Keratinocyte (primary cell): ENCODE data around the gene HCRTR2. TPM values are rescaled to one million over a fixed set of nuclear protein-coding genes. Genes with fewer than 3 reads are reported as not detected.

ENCODE experiments used
- DNase-seq: peaks from one replicate; pipeline ENCODE4 v3.0.0-alpha.2; 2011; ENCODE audit warnings: low read depth, missing footprints, low spot score
- FAIRE-seq: peaks from 2 replicates; lab custom pipeline; 2011; peaks lifted over from hg19 to GRCh38; lab: Jason Lieb, UNC
- H2AFZ ChIP-seq: 2 replicates; pipeline ENCODE4 v1.6.0; 2012; ENCODE audit warnings: low read length, control low read depth, inconsistent platforms; ENCODE audit not compliant: control insufficient read depth
- H3K27ac ChIP-seq: 2 replicates; pipeline ENCODE4 v1.5.1; 2011; ENCODE audit warnings: low read length; ENCODE audit not compliant: control insufficient read depth, insufficient read depth
- H3K27me3 ChIP-seq: 3 replicates; pipeline ENCODE4 v1.6.0; 2011; ENCODE audit warnings: low read length; ENCODE audit not compliant: control insufficient read depth, insufficient read depth; ENCODE audit errors: extremely low read depth
- H3K36me3 ChIP-seq, 2 experiments: 2 replicates in 1 of 2; 3 replicates in 1 of 2; pipeline ENCODE4 v1.5.1; 2011; ENCODE audit warnings: low read length in 2 of 2, mild to moderate bottlenecking in 1 of 2; ENCODE audit not compliant: control insufficient read depth in 2 of 2, insufficient read depth in 2 of 2; ENCODE audit errors: extremely low read depth in 1 of 2
- H3K4me1 ChIP-seq: 3 replicates; pipeline ENCODE4 v1.5.1; 2011; ENCODE audit warnings: low read length; ENCODE audit not compliant: control insufficient read depth, insufficient read depth; ENCODE audit errors: extremely low read depth
- H3K4me2 ChIP-seq: 3 replicates; pipeline ENCODE4 v1.6.0; 2011; ENCODE audit warnings: low read depth, low read length; ENCODE audit not compliant: control insufficient read depth, insufficient read depth; ENCODE audit errors: extremely low read depth
- H3K4me3 ChIP-seq, 3 experiments: fragments of 200-600 bp in 1 of 3; sonication (generic) in 1 of 3; 2 replicates in 2 of 3; 3 replicates in 1 of 3; pipeline ENCODE4 v1.5.1; 2011 to 2016; ENCODE audit warnings: low read length in 3 of 3, mild to moderate bottlenecking in 3 of 3, control low read depth in 2 of 3, inconsistent platforms in 1 of 3, low read depth in 1 of 3, mixed read lengths in 1 of 3, mixed run types in 1 of 3, moderate library complexity in 1 of 3; ENCODE audit not compliant: control insufficient read depth in 2 of 3, insufficient read depth in 2 of 3; ENCODE audit errors: extremely low read depth in 1 of 3
- H3K79me2 ChIP-seq: 2 replicates; pipeline ENCODE4 v1.6.0; 2012; ENCODE audit warnings: low read length; ENCODE audit not compliant: control insufficient read depth, insufficient read depth
- H3K9ac ChIP-seq: 3 replicates; pipeline ENCODE4 v1.6.0; 2011; ENCODE audit warnings: low read length; ENCODE audit not compliant: control insufficient read depth, insufficient read depth; ENCODE audit errors: extremely low read depth
- H3K9me1 ChIP-seq: 3 replicates; pipeline ENCODE4 v1.6.0; 2011; ENCODE audit warnings: low read length; ENCODE audit not compliant: control insufficient read depth, insufficient read depth; ENCODE audit errors: extremely low read depth
- H3K9me3 ChIP-seq: 2 replicates; pipeline ENCODE4 v1.5.1; 2012; ENCODE audit warnings: low read depth, low read length; ENCODE audit not compliant: control insufficient read depth
- H4K20me1 ChIP-seq: 3 replicates; pipeline ENCODE4 v1.6.0; 2011; ENCODE audit warnings: low read length; ENCODE audit not compliant: control insufficient read depth, insufficient read depth; ENCODE audit errors: extremely low read depth
- EZH2 ChIP-seq: IDR thresholded peaks from one replicate; pipeline ENCODE4 v1.6.1; 2012; ENCODE audit warnings: inconsistent platforms, mild to moderate bottlenecking, low read length, moderate library complexity
- dilution Hi-C: fragments of 300-500 bp; cut with MboI; formaldehyde crosslinking; loops from one replicate; pipeline ENCODE4 v1.7.0; 2020; ENCODE audit warnings: low sequenced_read_pairs; ENCODE audit not compliant: extremely low pct_ligation_motif_present
- polyA plus RNA-seq, 5 experiments: library from polyadenylated mRNA; depleted of rRNA in 3 of 5; stranded (reverse) in 3 of 5; stranded (forward) in 1 of 5; unstranded in 1 of 5; fragments of >200 nt; gene quantifications; 1 replicate in 1 of 5; 2 replicates in 3 of 5; 3 replicates in 1 of 5; pipeline versions ENCODE4 v1.2.1 to v1.2.3, GENCODE V29; 2011 to 2012; ENCODE audit warnings: missing spikeins in 2 of 5, low read depth in 1 of 5, low replicate concordance in 1 of 5
- TF ChIP-seq, protein P1 (sequence below), 3 experiments: IDR thresholded peaks in 1 of 3; conservative IDR thresholded peaks in 1 of 3; optimal IDR thresholded peaks in 1 of 3; 2 replicates in 2 of 3; 3 replicates in 1 of 3; pipeline versions ENCODE3 to v1.5.1; 2011; ENCODE audit warnings: low read length in 3 of 3, mild to moderate bottlenecking in 3 of 3, moderate library complexity in 2 of 3, control low read depth in 1 of 3, inconsistent platforms in 1 of 3; ENCODE audit not compliant: insufficient read depth in 2 of 3; ENCODE audit errors: extremely low read depth in 1 of 3

Gene HCRTR2
- polyA plus RNA-seq, 1 donor (not counting 4 experiments of a cell fraction or from before 2014, with no cell fraction given), result not detected

DNA sequence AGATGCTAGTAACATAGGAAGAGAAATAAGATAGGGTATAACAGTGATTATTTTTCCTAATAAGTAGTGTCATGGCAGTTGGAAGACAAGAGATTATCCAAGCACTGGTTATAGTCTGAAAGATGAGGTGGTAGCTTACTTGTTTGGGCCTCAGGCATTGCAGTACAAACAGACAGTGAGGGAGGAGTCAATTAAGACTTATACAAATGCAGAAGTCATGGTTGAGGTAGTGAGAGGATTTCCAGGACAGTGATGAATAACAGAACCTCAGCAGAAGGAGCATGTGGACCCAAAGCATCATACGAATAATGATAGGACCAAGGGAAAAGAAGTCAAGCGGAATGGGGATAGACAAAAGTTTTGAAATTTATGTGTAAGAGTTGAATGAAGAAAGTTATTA lies 53.5 kb downstream of the HCRTR2 start:
- TF ChIP-seq EZH2, result no peak
- TF ChIP-seq, protein P1, sequence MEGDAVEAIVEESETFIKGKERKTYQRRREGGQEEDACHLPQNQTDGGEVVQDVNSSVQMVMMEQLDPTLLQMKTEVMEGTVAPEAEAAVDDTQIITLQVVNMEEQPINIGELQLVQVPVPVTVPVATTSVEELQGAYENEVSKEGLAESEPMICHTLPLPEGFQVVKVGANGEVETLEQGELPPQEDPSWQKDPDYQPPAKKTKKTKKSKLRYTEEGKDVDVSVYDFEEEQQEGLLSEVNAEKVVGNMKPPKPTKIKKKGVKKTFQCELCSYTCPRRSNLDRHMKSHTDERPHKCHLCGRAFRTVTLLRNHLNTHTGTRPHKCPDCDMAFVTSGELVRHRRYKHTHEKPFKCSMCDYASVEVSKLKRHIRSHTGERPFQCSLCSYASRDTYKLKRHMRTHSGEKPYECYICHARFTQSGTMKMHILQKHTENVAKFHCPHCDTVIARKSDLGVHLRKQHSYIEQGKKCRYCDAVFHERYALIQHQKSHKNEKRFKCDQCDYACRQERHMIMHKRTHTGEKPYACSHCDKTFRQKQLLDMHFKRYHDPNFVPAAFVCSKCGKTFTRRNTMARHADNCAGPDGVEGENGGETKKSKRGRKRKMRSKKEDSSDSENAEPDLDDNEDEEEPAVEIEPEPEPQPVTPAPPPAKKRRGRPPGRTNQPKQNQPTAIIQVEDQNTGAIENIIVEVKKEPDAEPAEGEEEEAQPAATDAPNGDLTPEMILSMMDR (optimal IDR thresholded peaks at IDR 0.05 in 1 of 3, IDR thresholded peaks at IDR 0.05 in 1 of 3, conservative IDR thresholded peaks at IDR 0.05 in 1 of 3; ENCODE audit: extremely low read depth in 1 of 3, insufficient read depth in 2 of 3, low read length in 3 of 3), result no peak
- Histone ChIP-seq H3K4me2 (no peak overlapping the region), H4K20me1 (no peaks in the 10 kb centered on the region), H3K4me3 (no peak overlapping the region), H2AFZ (no peak overlapping the region), H3K27ac (no peak overlapping the region), H3K36me3 (no peaks in the 10 kb centered on the region), H3K27me3 (no peaks in the 10 kb centered on the region), H3K4me1 (no peaks in the 10 kb centered on the region), H3K9me3 (no peaks in the 10 kb centered on the region), H3K79me2 (no peaks in the 10 kb centered on the region), H3K9ac (no peak overlapping the region), H3K9me1 (no peaks in the 10 kb centered on the region)
- dilution Hi-C loops, result no loop called here
- DNase-seq (no peak), FAIRE-seq (no peak)

DNA sequence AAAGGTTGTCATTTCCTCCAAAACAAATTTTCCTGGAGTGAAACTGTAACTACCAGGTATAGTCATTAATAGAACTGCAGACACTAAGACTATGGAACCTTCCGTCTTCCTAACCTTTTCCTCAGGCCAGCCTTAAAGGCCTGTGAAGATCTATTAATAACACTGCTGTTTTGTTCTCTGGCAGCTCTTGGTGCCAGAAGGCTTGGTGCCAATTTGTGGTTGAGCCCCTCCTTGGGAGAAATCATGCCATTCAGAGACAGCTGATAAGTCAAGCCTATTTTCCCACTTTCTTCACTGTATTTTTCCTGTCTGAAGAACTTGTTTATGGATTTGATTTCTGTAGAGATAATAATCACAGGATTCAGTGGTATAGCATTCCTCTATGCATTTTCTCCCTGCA lies 64.8 kb downstream of the HCRTR2 start:
- H3K9me3 ChIP-seq, result no peaks in the 10 kb centered on the region
- H3K4me1 ChIP-seq, result no peaks in the 10 kb centered on the region
- H4K20me1 ChIP-seq, result no peaks in the 10 kb centered on the region
- no peak overlapping the region for H3K27ac ChIP-seq
- H3K9me1 ChIP-seq, result no peaks in the 10 kb centered on the region
- dilution Hi-C loops, result no loop called here
- TF ChIP-seq, protein P1 (optimal IDR thresholded peaks at IDR 0.05 in 1 of 3, IDR thresholded peaks at IDR 0.05 in 1 of 3, conservative IDR thresholded peaks at IDR 0.05 in 1 of 3; ENCODE audit: extremely low read depth in 1 of 3, insufficient read depth in 2 of 3, low read length in 3 of 3), result no peak
- TF ChIP-seq EZH2, result no peak
- H3K27me3 ChIP-seq, result no peaks in the 10 kb centered on the region
- H3K4me2 ChIP-seq, result no peak overlapping the region
- no peaks in the 10 kb centered on the region for H3K36me3 ChIP-seq
- DNase-seq, result no peak
- H3K9ac ChIP-seq, result no peak overlapping the region
- H3K4me3 ChIP-seq, result no peak overlapping the region
- FAIRE-seq, result no peak
- H3K79me2 ChIP-seq, result no peaks in the 10 kb centered on the region
- no peak overlapping the region for H2AFZ ChIP-seq
